NCI-H510A (cell line): ENCODE results near the gene NRP1.

ENCODE experiments used
- DNase-seq: peaks from one replicate; lab custom pipeline; 2025; lab: John Stamatoyannopoulos, UW

NRP1 gene

GRCh38 chr10:33183655-33184054 is 150.8 kb downstream of the NRP1 start:
- DNase-seq = no peak

- no peak for DNase-seq
Observed at GRCh38 chr10:33180921-33181320, 153.5 kb downstream of the NRP1 start.

- DNase-seq = no peak
Observed at GRCh38 chr10:33180390-33180789, 154.1 kb downstream of the NRP1 start.

- DNase-seq = no peak
Observed at GRCh38 chr10:33179067-33179466, 155.4 kb downstream of the NRP1 start.

GRCh38 chr10:33178026-33178755 is 156.3 kb downstream of the NRP1 start:
- no peak for DNase-seq

GRCh38 chr10:33176688-33177087 is 157.8 kb downstream of the NRP1 start:
- DNase-seq = no peak

- no peak for DNase-seq
Observed at GRCh38 chr10:33174674-33175434, 159.6 kb downstream of the NRP1 start.

- DNase-seq = no peak
Observed at GRCh38 chr10:33165911-33166310, 168.6 kb downstream of the NRP1 start.

- DNase-seq = no peak
Observed at GRCh38 chr10:33164060-33164709, 170.3 kb downstream of the NRP1 start.

- no peak for DNase-seq
Observed at GRCh38 chr10:33162248-33162575, 172.3 kb downstream of the NRP1 start.

GRCh38 chr10:33161550-33162247 is 172.8 kb downstream of the NRP1 start:
- no peak for DNase-seq

GRCh38 chr10:33160151-33160550 is 174.3 kb downstream of the NRP1 start:
- DNase-seq = no peak

- DNase-seq = no peak
Observed at GRCh38 chr10:33157103-33157502, 177.4 kb downstream of the NRP1 start.

GRCh38 chr10:33155720-33156638 is 178.5 kb downstream of the NRP1 start:
- DNase-seq = no peak

GRCh38 chr10:33154590-33154989 is 179.9 kb downstream of the NRP1 start:
- no peak for DNase-seq

- DNase-seq = no peak
Observed at GRCh38 chr10:33153968-33154327, 180.5 kb downstream of the NRP1 start.

- no peak for DNase-seq
Observed at GRCh38 chr10:33153251-33153967, 181.1 kb downstream of the NRP1 start.

GRCh38 chr10:33152750-33153149 is 181.7 kb downstream of the NRP1 start:
- no peak for DNase-seq

- DNase-seq = no peak
Observed at GRCh38 chr10:33152146-33152545, 182.3 kb downstream of the NRP1 start.

GRCh38 chr10:33151344-33151864 is 183.1 kb downstream of the NRP1 start:
- DNase-seq = no peak

- no peak for DNase-seq
Observed at GRCh38 chr10:33150889-33151288, 183.6 kb downstream of the NRP1 start.
